GM18520 (cell line): Measurements from ENCODE around the gene TRIM9.

Source experiments
- ATAC-seq: cut with Tn5 transposase; IDR thresholded peaks from one replicate; pipeline ENCODE4 v1.9.1; 2021; ENCODE audit not compliant: unreplicated experiment

Gene TRIM9

GRCh38 chr14:51059032-51059431 is 35.9 kb downstream of the TRIM9 start:
- no peak for ATAC-seq

- ATAC-seq, result no peak
These were observed 36.5 kb downstream of the TRIM9 start for GRCh38 chr14:51058382-51058781.

- ATAC-seq, result no peak
These were observed 38.5 kb downstream of the TRIM9 start for GRCh38 chr14:51056421-51056820.

GRCh38 chr14:51053157-51053556 is 41.7 kb downstream of the TRIM9 start:
- ATAC-seq, result no peak

DNA sequence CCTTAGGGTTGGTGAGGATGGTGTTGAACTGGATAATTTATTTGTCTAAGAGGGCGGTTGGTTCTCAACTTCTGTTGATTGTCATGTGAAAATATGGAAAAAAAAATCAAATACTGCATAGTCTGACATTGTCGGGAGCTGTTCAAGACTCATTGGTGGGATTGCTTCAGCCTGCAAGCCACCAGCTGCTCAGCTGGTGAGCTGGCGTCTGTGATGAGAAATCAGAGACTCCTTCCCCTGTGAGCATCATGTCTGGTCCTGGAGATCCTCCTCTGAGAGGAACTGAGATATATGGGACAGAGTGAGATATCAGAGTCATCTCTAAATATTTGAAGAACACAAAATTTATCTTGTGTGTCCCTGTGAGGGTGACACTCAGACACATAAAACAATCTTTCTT is 49.9 kb downstream of the TRIM9 start:
- ATAC-seq, result no peak

DNA sequence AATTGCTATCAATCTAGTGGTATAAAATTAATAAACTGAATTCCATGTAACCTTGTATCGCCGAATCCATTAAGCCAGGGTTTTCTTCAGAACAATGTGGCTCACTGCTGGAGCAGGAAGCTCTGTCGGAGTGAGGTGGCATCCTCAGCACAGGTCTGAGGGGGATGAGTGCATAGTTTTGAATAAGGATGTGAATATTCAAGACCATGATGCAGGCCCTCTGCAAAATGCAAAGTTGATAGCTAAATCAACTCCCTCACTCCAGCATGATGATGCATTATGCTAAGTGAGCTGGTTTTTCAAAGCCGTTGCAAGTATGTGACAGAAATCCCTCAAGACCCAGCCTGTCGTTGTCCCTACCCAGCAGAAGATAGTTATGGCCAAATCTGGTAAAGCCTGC is 53.0 kb downstream of the TRIM9 start:
- no peak for ATAC-seq

GRCh38 chr14:51041108-51041531 is 53.8 kb downstream of the TRIM9 start:
- ATAC-seq, result no peak

DNA sequence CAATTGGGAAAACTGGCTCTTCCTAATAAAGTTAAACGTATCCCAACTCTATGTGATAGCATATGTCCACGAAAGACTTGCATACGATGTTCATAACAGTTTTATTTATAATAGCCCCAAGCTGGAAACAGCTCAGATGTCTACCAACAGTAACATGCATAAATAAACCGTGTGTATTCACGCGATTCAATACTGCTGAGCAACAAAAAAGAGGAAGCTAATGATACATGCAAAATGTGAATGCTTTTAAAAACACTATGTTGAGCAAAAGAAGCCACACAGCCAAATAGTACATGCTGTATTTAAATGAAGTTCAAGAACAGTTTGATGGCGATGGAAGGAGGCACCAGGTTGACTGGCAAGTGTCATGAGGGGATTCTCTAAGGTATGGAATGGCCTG is 55.7 kb downstream of the TRIM9 start:
- no peak for ATAC-seq

DNA sequence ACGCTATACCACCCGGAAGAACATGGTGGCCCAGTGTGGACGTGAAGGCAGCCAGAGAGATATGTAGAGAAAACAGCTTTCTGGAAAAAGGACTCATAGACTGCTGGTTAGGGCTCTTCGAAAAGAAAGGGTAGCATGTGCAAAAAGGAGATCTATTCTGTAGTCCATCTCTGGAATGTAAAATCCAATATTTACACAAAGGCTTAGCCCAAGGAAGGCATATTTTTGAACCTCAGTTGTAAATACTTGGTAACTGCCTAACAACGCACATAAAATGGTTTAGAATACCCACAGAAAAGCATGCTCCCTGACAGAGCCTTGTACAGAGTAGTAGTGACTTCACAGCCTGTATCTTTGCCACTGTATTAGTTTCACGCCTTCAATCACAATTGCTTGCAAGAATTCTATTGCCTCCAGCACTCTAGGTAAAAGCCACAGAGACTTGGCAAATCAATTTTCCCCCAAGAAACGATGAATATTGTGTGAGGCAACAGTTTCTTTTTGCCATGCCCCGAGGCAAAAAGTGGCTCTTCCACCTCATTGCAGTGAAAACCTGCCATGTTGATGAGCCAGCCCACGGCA is 59.2 kb downstream of the TRIM9 start:
- no peak for ATAC-seq

DNA sequence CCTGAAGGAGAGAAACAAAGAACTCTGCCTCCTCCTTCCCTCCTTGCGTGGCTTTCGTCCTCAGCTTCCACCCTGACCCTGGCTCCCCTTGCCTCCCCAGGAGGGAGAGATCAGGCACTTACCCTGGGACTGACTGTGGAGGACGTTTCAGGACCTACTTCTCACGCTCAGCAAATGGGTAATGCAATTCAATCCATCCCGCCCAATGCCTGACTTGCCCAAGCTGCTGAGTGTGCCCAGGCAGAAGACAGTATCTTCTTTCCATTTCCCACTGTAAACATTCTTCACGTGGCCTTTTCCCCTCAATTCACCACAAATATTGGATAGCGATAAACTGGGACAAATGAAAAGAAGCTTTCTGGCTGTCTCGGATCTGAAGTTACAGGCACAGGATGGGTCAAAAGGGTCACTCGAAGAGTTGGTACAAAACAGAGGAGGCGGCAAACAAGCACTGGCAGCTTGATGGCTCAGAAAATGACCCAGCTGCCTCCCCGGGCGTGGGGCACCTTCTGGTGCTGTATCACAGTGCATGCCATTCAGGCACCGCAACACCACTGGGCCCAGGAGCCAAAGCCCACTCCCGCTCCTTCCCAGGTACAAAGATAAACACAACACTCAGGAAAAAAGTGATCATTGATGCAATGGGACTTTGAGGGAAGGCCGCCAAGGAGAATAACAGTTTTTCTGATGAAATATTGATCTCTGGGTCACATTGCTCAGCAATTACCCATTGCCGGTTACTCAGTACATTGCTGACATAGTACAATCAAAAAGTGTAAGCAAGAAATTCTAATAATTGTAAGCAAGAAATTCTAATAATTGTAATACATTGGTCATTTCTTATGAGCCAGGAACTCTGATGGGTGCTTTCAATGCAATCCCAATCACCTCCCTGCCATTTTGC is 65.8 kb downstream of the TRIM9 start:
- ATAC-seq, result no peak

DNA sequence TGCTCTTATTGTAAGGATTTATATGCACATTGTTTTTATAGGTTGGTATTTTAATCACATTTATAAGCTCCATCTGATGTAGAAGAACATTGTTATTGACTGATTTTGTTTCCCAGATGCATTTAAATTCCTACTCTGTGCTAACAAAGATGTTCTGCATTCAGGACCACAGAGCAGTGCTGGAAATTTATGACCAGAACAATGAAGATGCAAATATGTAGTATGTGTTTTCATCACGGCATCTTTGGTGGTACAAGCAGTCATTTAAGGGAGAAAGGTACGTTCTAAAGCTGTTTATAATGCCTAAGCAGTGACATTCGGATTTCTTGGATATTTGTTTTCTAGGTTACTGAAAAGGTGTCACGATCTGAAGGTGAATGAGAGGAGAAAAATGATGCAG is 66.5 kb downstream of the TRIM9 start:
- ATAC-seq, result no peak

DNA sequence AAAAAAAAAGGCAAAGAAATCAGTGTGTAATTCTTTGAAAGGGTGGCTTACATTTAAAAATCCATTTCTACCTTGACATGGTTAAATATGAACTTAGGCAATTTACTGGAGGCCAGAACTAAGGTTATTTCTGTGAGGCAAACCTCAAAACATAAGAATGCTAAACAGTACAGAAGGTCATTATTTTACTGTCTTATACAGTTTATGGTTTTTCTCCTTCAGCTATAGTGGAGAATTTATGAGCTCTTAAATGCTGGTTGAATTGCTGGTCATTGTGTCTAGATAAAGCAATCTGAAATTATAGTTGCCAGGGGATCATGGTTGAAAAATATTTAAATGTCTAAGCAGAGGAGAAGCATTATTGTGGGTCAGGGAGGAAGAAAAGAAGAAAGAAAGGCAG is 70.5 kb downstream of the TRIM9 start:
- no peak for ATAC-seq

- ATAC-seq, result no peak
These were observed 70.9 kb downstream of the TRIM9 start for GRCh38 chr14:51023964-51024363.

DNA sequence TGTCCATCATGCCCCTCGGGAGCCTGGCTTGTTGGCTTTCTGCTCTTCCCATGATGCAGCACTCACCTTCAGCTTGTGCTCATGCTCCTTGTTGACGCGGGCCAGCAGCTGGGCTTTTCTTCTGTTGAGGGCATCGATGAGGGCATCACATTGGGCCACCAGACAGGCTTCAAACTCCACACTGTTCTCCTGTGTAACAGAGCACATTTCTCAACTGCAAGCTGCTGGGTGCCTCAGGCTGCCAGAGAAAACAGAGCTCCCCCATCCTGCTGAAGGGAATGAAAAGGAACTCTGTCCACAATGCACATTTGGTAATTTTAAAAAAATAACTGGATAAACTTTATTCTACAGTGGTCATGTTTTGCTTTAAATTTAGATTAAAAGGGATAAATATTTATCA is 72.1 kb downstream of the TRIM9 start:
- no peak for ATAC-seq

DNA sequence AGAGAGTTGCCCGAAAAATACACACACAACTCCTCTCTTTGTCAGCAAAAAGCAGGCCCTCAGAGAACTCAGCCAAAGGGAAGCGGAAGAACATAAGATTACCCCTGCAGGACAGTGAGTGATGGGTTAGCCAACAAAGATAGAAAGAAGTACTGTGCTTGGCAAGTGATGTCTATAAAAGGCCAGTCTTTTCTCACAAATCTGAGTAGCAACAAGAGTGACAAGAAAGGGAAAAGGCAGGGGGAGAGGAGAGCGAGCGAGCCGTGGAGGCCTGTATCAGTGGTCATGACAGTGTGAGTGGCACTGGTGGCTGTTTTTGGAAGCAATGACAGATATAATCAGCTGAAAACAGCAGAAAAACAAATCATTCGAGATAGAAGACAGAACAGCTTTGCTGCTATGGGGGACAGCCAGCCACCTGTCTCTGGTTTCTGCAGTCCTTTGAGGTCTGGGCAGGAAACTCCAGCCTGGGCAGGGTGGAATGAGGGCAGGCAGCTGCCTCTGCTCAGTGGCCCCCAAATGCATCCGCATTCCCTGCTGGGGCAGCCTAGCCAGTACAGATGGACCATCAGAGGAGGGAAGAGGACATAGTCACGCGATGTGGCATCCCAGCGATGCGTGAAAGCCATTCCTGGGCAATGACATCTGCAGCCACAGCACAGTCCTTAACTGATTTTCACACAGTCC is 74.7 kb downstream of the TRIM9 start:
- no peak for ATAC-seq

DNA sequence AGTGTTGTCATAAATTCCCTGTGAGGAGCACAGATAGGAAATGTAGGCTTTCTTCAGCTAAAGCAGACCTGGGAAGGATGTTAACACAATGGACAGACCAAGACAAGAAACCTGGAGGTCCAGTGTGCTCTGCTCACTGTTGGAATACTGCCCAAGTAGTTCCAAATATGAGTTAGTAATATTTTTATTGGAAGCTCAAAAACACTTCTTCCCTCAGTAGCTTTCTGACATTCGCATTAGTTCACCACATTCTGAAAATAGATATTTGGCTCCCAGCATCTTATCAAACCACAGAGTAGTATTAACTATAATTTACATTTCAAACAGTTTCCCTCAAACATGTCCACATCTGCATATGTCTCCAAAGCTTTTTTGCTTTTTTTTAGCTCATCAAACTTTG is 75.8 kb downstream of the TRIM9 start:
- no peak for ATAC-seq

GRCh38 chr14:51018521-51018920 is 76.4 kb downstream of the TRIM9 start:
- ATAC-seq, result no peak

DNA sequence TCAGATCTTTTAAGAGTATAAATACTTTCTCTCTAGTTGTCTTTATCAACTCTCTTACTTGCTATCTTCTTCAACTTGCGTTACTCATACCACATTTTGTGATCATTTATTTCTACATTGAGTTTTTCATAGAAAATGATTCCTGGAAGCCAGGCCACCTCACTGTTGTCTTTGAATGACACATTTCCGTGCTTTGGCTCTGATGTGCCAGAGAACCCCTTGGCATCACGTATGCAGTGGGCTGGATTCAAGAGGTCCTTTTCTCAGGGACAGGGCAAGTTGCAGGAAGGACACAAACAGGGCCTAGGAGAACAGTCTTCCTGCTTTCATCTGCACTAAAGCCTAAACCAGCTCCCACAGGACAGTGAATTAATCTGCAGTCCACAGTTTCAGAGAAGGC is 80.3 kb downstream of the TRIM9 start:
- ATAC-seq, result no peak

DNA sequence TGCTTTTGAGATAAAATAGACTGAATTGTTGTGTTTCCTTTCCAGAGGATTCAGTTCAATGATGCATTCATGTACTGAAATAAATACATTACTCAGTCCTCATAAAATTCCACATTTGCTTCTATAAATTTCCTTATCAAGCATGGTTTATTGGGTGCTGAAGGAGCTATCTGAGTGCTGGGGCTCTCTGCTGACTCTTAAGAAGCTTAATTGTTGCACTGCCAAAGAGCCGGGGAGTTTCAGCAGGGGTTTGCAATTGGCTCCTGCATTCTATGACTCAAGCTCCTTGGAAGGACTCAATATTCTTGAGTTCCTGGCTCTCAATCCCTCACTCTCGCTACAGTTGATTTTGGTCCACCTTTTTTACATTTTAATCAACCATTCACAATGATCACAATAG is 80.8 kb downstream of the TRIM9 start:
- ATAC-seq, result no peak

GRCh38 chr14:51012055-51012454 is 82.8 kb downstream of the TRIM9 start:
- no peak for ATAC-seq

- ATAC-seq, result no peak
These were observed 86.5 kb downstream of the TRIM9 start for GRCh38 chr14:51008446-51008845.

- ATAC-seq, result no peak
These were observed 88.1 kb downstream of the TRIM9 start for GRCh38 chr14:51006781-51007211.
